Bone marrow (tissue), 2 donors: ENCODE measurements around the gene ZNG1A.
"Not testable (repeated sequence)": the region's sequence is repeated elsewhere in the genome, so short reads cannot be mapped to it uniquely, and the experiment has no call there.

Experiments
- DNase-seq, 2 donors: peaks; one replicate each; lab custom pipeline; 2025; lab: John Stamatoyannopoulos, UW

The ZNG1A gene

DNA sequence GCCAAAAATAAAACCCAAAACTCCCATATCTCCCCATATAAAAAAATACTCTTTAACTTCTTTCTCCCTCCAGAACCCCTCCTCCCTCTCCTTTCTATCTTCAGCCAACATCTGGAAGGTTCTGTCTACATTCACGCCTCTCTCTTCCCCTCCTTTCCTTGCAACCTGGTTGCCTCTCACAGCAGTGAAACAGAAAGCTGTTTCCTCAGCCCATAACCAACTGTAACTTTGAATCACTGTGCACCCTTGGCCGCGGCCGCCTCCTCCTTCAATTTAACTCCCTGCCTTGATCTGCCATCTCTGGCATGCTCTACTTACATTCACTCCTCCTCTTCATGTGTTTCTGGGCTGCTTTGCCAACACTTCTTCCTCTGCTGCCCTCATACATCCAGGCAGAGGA, 83.9 kb downstream of the ZNG1A start:
- not testable (repeated sequence) for DNase-seq

DNA sequence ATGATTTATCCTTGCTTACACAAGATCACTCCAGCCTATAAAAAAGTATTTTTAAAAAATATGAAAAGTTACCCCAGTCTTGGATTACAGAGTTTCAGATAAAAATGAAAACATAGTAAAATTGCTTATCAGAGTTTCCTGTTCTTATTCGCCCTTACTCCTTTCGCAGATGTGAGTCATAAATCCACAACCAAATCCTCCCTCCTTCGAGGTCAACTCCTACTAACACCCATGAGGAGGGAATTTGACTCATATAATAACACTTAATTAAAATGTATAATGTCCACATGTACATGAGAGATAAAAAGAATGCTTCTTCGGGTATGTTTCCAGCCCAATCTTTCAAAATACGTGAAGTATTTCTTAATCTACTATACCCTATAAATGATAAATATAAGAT, 84.5 kb downstream of the ZNG1A start:
- DNase-seq = not testable (repeated sequence)

DNA sequence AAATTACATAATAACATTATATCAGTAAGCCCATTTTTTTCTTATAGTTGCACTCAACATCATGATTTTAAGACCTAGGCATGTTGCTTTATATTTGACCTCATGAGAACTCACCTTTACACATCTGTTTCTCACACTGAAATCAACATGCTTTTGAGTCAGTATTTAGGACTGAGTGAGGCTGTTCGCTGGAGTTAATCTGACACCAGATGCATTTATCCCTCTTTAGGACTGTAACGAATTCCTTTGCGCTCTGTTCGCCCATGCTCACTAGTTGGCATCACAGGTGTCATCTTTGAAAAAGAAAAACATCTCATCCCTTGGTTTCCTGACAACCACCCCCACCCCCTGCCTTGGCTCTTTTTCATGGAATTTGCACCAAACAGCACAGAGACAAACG, 84.9 kb downstream of the ZNG1A start:
- not testable (repeated sequence) for DNase-seq

DNA sequence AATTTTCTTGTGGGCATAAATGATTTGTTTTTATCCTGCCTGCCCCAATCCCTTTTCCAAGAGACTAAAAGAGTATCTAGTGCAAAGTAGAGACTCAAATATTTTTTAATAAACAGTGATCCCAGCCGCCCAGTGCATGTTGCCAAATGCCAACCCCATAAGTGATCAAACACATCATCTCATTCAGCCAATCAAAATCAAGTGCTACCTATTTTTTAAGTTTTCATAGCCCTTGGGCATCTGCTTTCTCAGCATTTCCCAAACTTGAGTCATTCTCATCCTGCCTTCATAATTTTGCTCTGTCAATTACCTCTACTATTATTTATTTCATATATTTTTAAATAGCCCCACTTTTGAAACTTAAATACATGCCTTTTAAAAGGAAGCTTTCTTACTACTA, 88.0 kb downstream of the ZNG1A start:
- DNase-seq = not testable (repeated sequence)

DNA sequence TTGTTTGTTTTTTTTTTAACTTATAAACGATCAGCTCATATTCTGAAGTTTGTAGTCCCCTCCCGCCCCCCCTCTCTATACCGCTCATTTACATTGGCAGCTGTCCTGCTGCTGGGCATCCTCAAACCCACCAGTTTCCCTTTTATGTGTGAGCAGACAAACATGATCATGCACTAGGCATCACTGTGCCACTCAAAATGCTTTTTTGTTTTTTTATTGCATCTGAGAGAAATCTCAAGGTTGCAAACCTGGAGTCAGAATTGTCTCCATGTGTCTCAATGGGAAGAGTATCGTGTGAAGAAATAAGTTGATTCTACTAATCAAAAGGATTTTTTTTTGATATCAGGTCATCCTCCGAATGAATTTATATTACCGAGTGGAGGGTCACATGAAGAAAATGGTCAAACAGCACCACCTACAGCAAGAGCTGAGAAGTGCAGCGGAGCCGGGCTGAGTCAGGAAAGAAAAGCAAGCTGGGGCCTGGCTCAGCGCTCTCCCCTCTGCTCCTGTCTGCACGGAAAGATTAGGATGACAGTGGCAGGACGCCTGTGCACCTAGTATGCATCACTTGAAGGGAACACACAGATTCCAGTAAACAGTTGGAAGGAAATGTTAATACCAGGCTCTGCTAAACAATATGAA, 90.3 kb downstream of the ZNG1A start:
- DNase-seq = not testable (repeated sequence)

DNA sequence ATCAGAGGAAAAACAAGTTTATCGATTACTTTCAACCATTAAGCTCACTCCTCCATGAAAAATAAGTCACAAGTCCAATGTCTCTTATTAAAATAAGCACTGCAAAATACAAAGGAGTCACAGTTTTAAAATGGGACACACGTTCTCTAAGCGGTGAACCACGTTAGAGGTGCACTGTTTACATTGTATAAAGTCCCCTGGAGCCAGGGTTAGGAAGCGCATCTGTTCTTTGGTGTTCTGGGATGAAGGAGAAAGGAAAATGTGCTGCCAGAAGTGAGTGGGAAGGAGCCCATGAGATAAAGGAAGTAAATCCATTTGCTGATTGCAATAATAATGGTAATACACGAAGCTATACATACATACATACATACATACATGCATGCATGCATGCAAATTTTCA, 91.0 kb downstream of the ZNG1A start:
- not testable (repeated sequence) for DNase-seq

DNA sequence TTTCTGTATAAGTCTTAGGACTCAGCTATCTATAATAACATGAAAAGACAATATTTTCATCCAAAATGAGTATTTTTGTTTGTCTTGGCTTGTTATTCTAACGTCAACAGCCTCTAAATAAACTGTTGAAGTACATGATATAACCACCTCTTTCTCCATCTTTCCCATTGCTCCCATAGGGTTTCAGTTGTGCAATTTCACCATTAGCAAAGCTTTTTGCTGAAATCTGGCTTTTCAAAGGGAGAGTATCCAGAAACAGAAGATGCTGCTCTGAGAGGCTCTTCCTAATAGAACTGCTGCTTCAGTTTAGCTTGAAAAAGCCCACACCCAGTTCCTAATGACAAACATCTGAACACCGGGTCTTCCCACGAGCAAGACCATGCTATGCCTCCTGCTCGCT, 91.8 kb downstream of the ZNG1A start:
- not testable (repeated sequence) for DNase-seq

DNA sequence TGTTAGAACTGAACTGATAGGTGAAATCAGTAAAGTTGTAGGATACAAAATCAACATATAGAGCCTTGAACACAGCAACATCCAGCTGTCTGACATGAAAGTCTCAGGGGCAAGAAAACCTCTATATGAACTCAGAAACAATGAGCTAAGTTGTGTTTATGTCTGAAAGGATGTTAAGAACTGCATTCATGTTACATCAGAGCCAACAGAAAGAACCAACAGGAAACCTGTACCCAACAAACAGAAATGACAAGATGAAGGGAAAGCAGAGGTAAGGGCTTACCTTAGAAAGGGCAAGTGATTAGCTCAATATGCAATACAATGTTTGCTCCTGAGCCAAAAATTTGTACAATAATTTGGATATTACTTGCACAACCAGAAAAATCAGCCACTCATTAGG, 92.2 kb downstream of the ZNG1A start:
- DNase-seq = not testable (repeated sequence)

DNA sequence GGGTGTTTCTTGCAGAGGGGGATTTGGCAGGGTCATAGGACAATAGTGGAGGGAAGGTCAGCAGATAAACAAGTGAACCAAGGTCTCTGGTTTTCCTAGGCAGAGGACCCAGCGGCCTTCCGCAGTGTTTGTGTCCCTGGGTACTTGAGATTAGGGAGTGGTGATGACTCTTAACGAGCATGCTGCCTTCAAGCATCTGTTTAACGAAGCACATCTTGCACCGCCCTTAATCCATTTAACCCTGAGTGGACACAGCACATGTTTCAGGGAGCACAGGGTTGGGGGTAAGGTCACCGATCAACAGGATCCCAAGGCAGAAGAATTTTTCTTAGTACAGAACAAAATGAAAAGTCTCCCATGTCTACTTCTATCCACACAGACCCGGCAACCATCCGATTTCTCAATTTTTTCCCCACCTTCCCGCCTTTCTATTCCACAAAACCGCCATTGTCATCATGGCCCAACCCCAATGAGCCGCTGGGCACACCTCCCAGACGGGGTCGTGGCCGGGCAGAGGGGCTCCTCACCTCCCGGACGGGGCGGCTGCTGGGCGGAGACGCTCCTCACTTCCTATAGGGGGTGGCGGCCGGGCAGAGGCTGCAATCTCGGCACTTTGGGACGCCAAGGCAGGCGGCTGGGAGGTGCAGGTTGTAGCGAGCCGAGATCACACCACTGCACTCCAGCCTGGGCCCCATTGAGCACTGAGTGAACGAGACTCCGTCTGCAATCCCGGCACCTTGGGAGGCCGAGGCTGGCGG, 95.7 kb downstream of the ZNG1A start:
- DNase-seq = not testable (repeated sequence)

DNA sequence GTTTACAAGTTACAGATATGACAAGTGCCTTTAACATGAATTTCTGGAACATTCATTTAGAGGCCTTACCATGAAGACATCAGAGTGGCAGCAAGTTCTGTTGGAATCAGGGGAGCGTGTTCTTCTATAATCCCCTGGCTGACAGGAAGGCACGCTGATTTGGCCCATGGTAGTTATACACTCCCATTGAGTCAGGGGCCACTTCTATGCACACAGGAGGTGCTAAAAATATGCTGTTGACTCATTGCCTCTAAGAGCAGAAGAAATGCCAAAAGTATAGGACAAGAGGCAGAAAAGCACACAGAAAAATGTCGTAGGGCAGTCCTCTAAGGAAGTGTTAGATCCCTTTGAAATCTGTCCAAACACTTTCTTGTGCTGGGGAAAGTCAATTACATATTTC, 100.5 kb downstream of the ZNG1A start:
- not testable (repeated sequence) for DNase-seq

DNA sequence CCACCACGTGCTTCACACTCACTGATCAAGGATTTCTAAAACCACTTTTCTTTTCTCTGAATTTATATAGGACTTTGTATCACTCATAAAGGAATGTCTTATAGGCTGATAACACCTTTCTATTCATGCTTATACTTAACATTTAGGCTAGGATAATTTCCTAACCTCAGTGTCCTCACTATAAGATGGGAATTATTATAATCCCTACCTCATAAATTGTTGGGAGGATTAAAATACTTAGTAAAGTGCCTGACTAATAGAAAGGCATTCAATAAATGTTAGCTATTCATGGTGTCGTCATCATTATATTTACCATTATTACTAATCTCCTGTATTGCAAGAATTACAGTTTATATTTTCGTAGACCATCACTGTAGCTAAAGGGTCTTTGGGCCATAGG, 102.5 kb downstream of the ZNG1A start:
- DNase-seq = not testable (repeated sequence)

DNA sequence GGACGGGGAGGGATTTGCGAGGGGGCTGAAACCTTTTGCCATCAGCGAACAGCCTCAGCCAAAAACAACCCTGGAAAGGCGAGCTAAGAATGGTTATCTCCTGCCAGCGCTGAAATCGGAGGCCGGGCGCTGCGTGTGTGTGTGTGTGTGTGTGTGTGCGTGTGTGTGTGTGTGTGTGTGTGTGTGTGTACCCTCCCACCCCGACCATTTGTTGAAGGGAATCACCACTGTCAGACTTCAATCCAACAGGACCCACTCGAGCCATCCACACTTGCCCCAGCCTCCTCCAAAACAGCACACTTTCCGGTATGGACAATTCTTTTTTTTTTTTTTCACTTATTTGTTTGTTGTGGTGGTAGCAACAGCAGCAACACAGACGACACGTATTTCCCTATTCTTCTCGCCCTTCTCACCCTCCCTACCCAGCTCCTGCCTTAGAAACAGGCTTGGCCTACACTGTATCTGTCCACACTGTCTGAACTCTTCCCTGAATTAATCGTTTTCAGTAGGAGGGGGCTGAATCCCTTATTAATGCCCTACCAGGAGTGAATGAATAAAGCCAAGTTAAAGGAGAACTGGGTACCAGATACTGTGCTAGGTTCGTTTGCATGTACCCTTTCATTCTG, 104.8 kb downstream of the ZNG1A start:
- DNase-seq = not testable (repeated sequence)

DNA sequence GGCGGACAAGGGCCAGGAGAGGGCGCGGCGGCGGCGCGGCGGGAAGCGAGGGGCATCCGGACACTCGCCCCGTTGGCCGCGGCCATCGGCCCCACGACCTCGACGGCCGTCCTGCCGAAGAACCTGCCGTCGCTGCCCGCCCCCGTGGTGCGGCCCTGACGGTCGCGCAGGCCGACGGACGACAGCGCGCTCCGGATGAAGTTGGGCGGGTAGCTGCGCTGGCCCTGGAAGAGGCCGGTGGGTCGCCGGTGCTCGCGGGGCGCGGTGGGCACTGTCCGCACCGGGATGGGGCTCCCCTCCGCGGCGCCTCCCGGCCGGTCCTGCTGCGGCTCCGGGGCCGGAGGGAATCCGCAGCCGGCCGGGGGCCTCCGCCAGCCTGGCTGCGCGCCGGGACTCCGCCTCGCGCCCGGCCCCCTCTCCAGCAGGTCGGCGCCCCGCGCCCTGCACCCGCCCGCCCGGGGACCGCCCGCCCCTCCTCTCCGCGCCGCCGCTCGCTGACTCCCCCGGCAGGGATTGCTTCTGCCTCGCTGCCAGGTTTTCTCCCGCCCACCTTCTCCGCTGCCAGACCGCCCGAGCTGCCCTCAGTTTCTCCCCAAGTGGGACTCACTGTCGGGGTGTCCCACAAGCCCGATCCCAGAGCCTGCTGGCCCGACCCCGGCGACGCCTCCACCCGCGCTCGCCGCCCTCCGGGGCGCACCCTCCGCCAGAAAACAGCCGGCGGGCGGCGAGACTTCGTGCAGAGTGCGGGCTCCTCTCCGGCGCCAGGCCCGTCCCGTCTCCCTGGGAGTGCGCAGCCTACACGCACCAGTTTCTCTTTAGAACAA, 105.6 kb downstream of the ZNG1A start:
- not testable (repeated sequence) for DNase-seq
